Activated T-helper 1 cell treated with Interleukin-2 at 50 U/mL for 16 hours (primary cell): ENCODE results near the gene TTC12.

Experiments
- DNase-seq: peaks from one replicate; pipeline ENCODE4 v3.0.0-alpha.2; 2020; ENCODE audit warnings: low read depth

The TTC12 gene

GRCh38 chr11:113329725-113330124 lies 15.3 kb downstream of the TTC12 start:
- no peak for DNase-seq

DNA sequence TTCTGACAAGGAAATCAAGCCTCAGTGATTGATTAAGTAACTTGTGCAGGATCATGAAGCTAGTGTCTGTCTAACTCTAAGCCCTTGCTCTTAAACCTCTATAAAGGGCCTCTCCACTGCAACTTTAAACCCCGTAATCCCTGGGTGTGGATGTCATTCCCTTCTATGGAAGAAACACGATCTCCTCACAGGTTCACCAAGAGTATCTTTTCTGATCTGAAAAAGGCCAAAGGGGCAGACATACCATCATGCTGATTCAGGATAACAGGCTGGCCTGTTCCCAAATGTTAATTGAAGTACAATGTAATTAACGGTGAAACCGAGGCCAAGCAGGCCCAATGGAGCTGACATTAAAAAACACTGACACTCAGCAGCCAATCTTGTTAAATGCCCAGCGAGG lies 17.1 kb downstream of the TTC12 start:
- no peak for DNase-seq

- DNase-seq: no peak
Measured at GRCh38 chr11:113332023-113332422, 17.6 kb downstream of the TTC12 start.

DNA sequence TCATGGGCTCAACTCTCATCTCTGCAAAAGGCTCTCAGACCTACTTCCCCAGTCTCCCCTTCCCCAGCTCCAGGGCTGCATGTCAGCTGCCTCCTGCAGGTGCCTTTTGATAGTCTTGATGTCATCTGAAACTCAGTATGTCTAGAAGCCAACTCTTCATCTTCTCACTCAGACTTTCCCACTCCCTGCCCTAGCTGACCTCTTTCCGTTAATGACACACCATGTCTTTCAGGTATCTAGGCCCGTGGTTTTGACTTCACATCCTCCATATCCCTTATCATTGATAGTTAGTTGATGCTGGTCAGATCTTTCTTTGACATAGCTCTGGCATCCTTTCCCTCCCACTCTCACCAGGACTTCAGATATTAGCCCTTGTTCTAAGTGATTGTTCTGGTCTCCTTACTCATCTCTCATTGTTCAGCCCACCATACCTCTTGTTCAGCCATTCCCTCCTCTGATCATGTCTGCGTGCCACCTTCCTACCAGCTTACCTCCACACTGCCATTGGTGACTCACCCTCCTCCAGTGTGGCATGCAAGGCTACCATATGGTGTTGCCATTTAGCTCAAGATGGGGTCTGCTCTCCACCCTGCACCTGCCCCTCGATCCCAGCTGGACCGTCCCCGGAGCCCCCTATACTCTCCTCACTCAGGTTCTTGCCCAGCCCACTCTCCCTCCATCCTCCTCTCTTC lies 18.4 kb downstream of the TTC12 start:
- DNase-seq: no peak

- DNase-seq: no peak
Measured at GRCh38 chr11:113334183-113334582, 19.8 kb downstream of the TTC12 start.

DNA sequence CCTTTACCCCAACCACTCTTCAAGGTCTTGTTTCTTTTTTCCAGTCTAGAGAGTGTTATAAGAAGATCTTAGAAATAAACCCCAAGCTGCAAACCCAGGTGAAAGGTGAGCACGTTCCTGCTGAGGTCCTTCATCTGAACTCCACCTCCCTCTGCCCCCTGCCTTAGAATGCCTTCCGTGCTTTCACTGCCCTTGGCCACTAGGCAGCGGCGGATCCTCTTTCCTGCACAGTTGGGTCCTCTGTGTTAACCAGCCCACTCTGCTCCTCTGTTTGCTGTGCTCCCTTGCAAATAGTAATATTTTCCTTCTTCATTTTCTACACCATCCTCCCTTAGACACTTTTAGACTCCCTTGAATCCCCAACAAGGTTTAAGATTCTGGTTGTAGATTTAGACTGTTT lies 24.3 kb downstream of the TTC12 start:
- no peak for DNase-seq

- no peak for DNase-seq
Measured at GRCh38 chr11:113339929-113340589, 25.7 kb downstream of the TTC12 start.

GRCh38 chr11:113341388-113342165 lies 27.2 kb downstream of the TTC12 start:
- no peak for DNase-seq

- DNase-seq: no peak
Measured at GRCh38 chr11:113345978-113346377, 31.6 kb downstream of the TTC12 start.

DNA sequence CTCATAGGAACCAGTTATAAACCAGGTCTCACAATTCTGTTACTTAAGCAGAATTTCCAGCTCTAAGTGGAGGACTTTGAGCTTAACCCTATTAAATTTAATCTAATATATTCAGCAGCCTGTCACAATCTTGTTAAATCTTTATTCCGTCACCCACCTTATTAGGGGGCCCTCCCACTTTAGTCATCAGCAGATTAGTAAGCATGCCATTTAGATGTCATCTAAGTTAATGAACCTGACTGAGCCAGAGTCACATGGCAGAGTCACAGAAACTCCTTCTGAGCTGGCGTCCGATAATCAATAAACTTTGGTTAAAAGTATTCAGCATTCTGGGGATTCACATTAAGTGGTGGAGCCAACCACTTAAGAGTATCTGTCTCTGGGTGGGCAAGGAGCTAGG lies 35.1 kb downstream of the TTC12 start:
- DNase-seq: no peak

DNA sequence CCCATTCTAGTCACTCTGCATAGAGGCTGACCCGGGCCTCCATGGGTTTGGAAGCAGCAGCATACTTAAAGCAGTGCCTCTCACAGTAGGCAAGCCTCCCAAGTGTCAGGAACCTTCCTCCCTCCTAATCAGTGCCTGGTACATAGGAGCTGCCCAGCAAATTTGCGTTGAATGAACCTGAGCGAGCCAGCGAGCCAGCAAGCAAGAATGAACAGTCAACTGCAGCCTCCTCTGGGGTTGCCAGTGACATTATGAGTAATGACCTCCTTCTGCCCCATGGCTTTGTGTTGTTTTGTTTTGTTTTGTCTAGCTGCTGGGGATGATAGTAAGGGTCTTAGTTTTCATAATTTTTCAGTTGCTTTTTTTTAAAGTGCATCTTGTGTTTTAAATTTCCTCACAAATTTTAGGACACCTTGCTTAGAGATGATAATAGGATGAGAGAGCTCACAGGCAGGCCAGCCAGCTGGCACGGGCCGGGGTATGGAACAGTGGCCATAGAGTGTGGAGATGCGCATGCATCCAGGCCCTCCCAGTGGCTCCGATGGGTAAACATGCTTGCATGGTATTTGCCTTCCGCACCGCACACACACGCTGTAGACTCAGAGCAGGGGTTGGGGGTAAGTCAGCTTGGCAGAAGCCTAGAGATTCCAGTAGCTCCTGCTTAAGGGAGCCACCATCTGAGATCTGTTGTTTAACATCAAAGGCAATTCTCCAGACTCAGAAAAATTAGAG lies 36.1 kb downstream of the TTC12 start:
- DNase-seq: no peak

DNA sequence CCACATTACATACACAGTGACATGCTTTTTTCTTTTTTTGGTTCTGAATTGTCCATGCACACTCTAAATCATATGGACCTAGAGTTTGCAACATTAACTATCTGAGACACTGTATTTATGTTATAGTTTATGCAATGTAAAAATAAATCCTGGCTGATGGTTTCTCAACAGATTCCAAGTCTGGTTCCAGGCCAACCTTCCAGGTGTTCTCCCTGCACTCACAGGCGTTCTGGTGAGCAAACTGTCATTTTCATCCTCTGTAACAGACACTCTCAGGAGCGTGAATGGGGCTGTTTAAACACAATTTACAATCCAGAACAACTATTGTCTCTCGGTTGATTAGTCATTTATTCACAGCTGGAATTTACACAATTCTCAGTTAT lies 36.7 kb downstream of the TTC12 start:
- DNase-seq: no peak

DNA sequence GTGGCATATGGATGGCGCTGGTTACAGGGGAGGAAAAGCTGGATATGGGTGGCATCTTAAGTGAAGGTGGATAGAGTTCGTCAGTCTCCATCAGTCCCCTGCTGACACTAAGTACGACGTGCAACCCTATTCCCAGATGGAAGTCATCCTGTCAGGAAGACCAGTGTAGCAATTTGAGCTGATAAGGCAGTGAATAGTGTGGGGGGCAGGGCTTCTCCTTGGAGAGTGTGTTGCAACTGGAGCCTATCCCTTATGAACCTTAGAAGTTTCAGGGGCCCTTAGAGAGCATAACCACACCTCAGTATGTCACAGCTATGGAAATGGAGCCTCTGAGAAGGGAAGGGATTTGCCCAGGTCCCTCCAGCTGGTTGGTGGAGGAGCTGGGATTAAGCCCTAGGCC lies 37.1 kb downstream of the TTC12 start:
- no peak for DNase-seq

DNA sequence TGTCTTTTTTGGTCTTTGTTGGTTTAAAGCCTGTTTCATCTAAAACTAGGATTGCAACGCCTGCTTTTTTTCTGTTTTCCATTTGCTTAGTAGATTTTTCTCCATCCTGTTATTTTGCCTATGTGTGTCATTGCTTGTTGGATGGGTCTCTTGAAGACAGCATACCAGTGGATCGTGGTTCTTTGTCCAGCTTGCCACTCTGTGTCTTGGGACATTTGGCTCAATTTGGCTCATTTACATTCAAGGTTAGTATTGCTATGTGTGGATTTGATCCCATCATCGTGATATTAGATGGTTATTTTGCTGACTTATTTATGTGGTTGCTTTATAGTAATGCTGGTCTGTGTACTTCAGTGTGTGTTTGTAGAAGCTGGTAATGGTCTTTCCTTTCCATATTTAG lies 41.8 kb downstream of the TTC12 start:
- no peak for DNase-seq

GRCh38 chr11:113363406-113363805 lies 49.0 kb downstream of the TTC12 start:
- DNase-seq: no peak

- DNase-seq: no peak
Measured at GRCh38 chr11:113363996-113364641, 49.7 kb downstream of the TTC12 start.

- DNase-seq: no peak
Measured at GRCh38 chr11:113365895-113366294, 51.5 kb downstream of the TTC12 start.

DNA sequence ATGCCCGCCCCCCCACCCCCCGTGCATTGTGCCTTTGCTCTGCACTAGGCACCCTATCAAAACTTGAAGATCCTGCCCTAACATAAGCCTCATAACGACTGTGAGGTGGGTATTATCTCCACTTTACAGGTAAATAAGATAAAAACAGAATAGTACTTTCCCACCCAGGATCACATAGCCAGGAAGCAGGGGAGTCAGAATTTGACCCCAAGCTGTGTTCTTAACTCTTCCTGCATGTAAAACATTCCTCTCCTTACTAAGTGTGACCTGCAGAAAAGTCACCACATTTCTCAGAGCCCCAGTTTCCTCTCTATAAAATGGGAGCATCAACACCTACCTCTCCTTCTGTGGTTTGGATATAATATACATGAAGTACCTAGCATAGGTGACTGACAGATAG lies 55.0 kb downstream of the TTC12 start:
- no peak for DNase-seq

DNA sequence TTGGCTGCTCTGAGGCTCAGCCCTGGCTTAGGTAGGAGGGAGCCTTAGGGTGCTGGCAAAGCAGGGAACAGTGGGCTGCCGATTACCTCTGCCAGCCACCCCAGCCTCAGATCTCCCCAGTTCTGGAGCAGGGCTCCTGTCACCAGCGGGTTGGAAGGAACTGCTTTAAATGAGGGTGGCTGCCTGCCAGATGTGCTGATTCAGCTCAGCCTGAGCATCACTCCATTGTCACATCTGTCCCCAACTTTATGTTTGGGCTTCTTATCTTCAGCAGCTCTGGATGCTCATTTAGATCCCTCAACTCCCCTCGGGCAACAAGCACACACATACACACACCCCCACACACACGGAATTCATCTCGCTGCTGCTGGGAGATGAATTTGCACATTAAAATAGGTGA lies 56.3 kb downstream of the TTC12 start:
- DNase-seq: no peak

DNA sequence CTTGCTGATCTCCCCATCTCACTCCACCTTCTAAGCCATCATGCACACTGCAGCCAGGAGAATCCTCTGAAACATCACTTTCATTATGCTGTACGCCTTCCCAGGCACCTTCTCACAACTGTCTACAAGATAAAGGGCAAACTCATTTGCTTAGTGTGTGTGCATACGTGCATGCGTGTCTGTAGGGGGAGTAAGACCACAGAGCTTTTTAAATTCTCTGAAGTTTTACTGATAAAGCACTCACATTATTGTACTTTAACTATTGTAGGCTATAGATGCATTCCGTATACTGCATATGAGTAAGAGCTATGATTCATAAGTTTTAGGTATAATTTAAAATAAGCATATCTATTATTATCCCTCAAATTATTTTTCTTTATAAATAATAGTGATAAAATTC lies 57.9 kb downstream of the TTC12 start:
- DNase-seq: no peak

GRCh38 chr11:113373306-113373705 lies 58.9 kb downstream of the TTC12 start:
- no peak for DNase-seq

GRCh38 chr11:113373981-113374560 lies 59.7 kb downstream of the TTC12 start:
- DNase-seq: no peak
